HepG2 (cell line): ENCODE measurements around the gene ARHGEF7. TPM values are rescaled to one million over a fixed set of nuclear protein-coding genes. Genes with fewer than 3 reads are reported as not detected.

Experiments used
- ATAC-seq: fragments of 200-7000 bp; cut with Tn5 transposase; 3 replicates; pipeline ENCODE4 v1.9.1; 2020; ENCODE audit warnings: mild to moderate bottlenecking, moderate library complexity
- BruUV-seq: library from RNA; stranded (reverse); fragments of 400-500 nt; replicated peaks from 2 replicates; lab custom pipeline; 2021; lab: Mats Ljungman, UMichigan
- CTCF ChIA-PET: fragments of 300-600 bp; formaldehyde crosslinking; extraction: SDS; loops from one replicate; lab custom pipeline; 2021; ENCODE audit warnings: low total read pairs, inconsistent platforms, low intra/inter-chr PET ratio; lab: Yijun Ruan, JAX
- POLR2A ChIA-PET: fragments of 350-600 bp; sonication (Branson Sonifier 250); formaldehyde crosslinking; loops from one replicate; lab custom pipeline; 2020; ENCODE audit warnings: antibody characterized with exemption, inconsistent platforms; lab: Yijun Ruan, JAX
- DNase-seq: peaks from one replicate; pipeline ENCODE4 v3.0.0-alpha.2; 2015; ENCODE audit warnings: low spot score
- FAIRE-seq: peaks from 3 replicates; lab custom pipeline; 2011; peaks lifted over from hg19 to GRCh38; lab: Jason Lieb, UNC
- H2AFZ ChIP-seq: one replicate; pipeline ENCODE4 v1.6.1; 2011; ENCODE audit warnings: low read length, inconsistent platforms
- H3K27ac ChIP-seq: fragments of 300-600 bp; 3 replicates; pipeline ENCODE4 v1.8.0; 2011; ENCODE audit warnings: mixed run types, mild to moderate bottlenecking, mixed read lengths, low read length, inconsistent platforms; ENCODE audit not compliant: insufficient read depth; ENCODE audit errors: extremely low read length
- H3K27me3 ChIP-seq, 2 experiments: fragments of 200-600 bp in 1 of 2; 2 replicates in 1 of 2; 3 replicates in 1 of 2; pipeline versions ENCODE4 v1.6.0 to v1.8.0; 2011; ENCODE audit warnings: low read length in 2 of 2, mild to moderate bottlenecking in 2 of 2, moderate library complexity in 2 of 2, inconsistent platforms in 1 of 2; ENCODE audit not compliant: insufficient read depth in 2 of 2, control insufficient read depth in 1 of 2
- H3K36me3 ChIP-seq, 2 experiments: fragments of 200-600 bp in 1 of 2; replicated peaks in 1 of 2; 2 replicates in 1 of 2; 3 replicates in 1 of 2; pipeline versions ENCODE4 v1.5.1 to v1.8.0; 2011; ENCODE audit warnings: low read length in 2 of 2, inconsistent platforms in 1 of 2; ENCODE audit not compliant: insufficient read depth in 2 of 2, control insufficient read depth in 1 of 2
- H3K4me1 ChIP-seq: 2 replicates; pipeline ENCODE4 v1.5.1; 2012; ENCODE audit warnings: low read length, inconsistent platforms; ENCODE audit not compliant: insufficient read depth
- H3K4me2 ChIP-seq: 2 replicates; pipeline ENCODE4 v1.6.0; 2011; ENCODE audit warnings: low read depth, low read length, inconsistent platforms
- H3K4me3 ChIP-seq, 3 experiments: fragments of 200-600 bp in 1 of 3; sonication (generic), shearing (Covaris generic) in 1 of 3; replicated peaks in 1 of 3; 2 replicates each; pipeline ENCODE4 v1.5.1; 2011 to 2016; ENCODE audit warnings: low read length in 3 of 3, inconsistent platforms in 2 of 3, low read depth in 2 of 3, mild to moderate bottlenecking in 2 of 3, control low read depth in 1 of 3, mixed read lengths in 1 of 3; ENCODE audit not compliant: insufficient read depth in 1 of 3
- H3K79me2 ChIP-seq: one replicate; pipeline ENCODE4 v1.6.1; 2011; ENCODE audit warnings: low read length, inconsistent platforms; ENCODE audit not compliant: insufficient read depth
- H3K9ac ChIP-seq: 2 replicates; pipeline ENCODE4 v1.6.0; 2011; ENCODE audit warnings: mild to moderate bottlenecking, low read depth, low read length, inconsistent platforms; ENCODE audit not compliant: insufficient read depth
- H3K9me3 ChIP-seq: 2 replicates; pipeline ENCODE4 v1.5.1; 2012; ENCODE audit warnings: mild to moderate bottlenecking, low read length
- H4K20me1 ChIP-seq: 2 replicates; pipeline ENCODE4 v1.6.0; 2011; ENCODE audit warnings: inconsistent platforms, mild to moderate bottlenecking, low read length, moderate library complexity; ENCODE audit not compliant: insufficient read depth
- ATF6 ChIP-seq: sonication (generic); formaldehyde crosslinking; conservative IDR thresholded peaks from 2 replicates; pipeline ENCODE4 v1.4.0; 2020; ENCODE audit warnings: missing genetic modification reagents
- PAWR ChIP-seq: sonication (generic); formaldehyde crosslinking; IDR thresholded peaks from 2 replicates; pipeline ENCODE4 v1.4.0; 2020; ENCODE audit warnings: missing genetic modification reagents, mild to moderate bottlenecking, borderline replicate concordance
- PHF8 ChIP-seq: sonication (generic); formaldehyde crosslinking; IDR thresholded peaks from 2 replicates; pipeline ENCODE4 v1.5.0; 2020; ENCODE audit warnings: missing genetic modification reagents
- ZNF160 ChIP-seq: sonication (generic); formaldehyde crosslinking; IDR thresholded peaks from 2 replicates; pipeline ENCODE4 v1.8.0; 2022; ENCODE audit warnings: mild to moderate bottlenecking, inconsistent platforms, missing genetic modification reagents
- ZNF207 ChIP-seq: fragments of 450-650 bp; IDR thresholded peaks from 2 replicates; pipeline ENCODE4 v1.6.1; 2016; ENCODE audit warnings: antibody characterized with exemption, borderline replicate concordance
- WGBS: methylation state at CpG from one replicate; pipeline ENCODE4 v1.1.6; 2017; ENCODE audit warnings: low lambda C conversion rate; 5-methylcytosine and 5-hydroxymethylcytosine counted together
- in situ Hi-C: cut with HindIII; loops from 2 replicates; pipeline ENCODE4 v1.10.0; 2017; ENCODE audit warnings: low pct_unique_long_range_greater_than_20kb; ENCODE audit not compliant: extremely low pct_ligation_motif_present
- intact Hi-C: fragments of 100-400 bp; cut with micrococcal nuclease; formaldehyde crosslinking; loops from one replicate; pipeline ENCODE4 v1.10.0; 2022; ENCODE audit not compliant: unreplicated experiment
- polyA plus RNA-seq, 8 experiments: library from polyadenylated mRNA; depleted of rRNA in 3 of 8; stranded (reverse) in 7 of 8; unstranded in 1 of 8; fragments of >200 nt; fragmentation: Illumina TruSeq in 4 of 8; extraction: Trizol in 4 of 8; gene quantifications; 2 replicates each; pipeline versions ENCODE4 v1.2.1 to v1.2.3, GENCODE V29; 2011 to 2016; ENCODE audit warnings: low read depth in 4 of 8, missing spikeins in 1 of 8, mixed read lengths in 1 of 8; ENCODE audit not compliant: insufficient read depth in 1 of 8
- total RNA-seq, 5 experiments: library from RNA; depleted of rRNA; stranded (reverse); fragments of >200 nt; fragmentation: Illumina TruSeq; extraction: Trizol; gene quantifications; 2 replicates each; pipeline ENCODE4 v1.2.3, GENCODE V29; 2016; ENCODE audit warnings: low read depth in 1 of 5

Gene ARHGEF7
- total and polyA plus RNA-seq, 2 of the 13 experiments (the other 11 are each of a cell fraction or from before 2014, with no cell fraction given) = 15.7 to 22.3 TPM

- no TSS peak for BruUV-seq
- DNase-seq (no peak), FAIRE-seq (no peak), ATAC-seq (no peak)
- CTCF ChIA-PET = no interaction called here
- no peaks in the 10 kb centered on the region for H3K79me2 ChIP-seq
- no peak overlapping the region for H3K9ac ChIP-seq
- WGBS = 2% methylated on average over 3 of the region's 3 CpGs
- H3K36me3 ChIP-seq = no peaks in the 10 kb centered on the region
- H3K27ac ChIP-seq = no peak overlapping the region
- no peak overlapping the region for H2AFZ ChIP-seq
- H3K27me3 ChIP-seq = 0 out of 5 replicates have a peak, but pooled peaks cover 0 to 5% of the 10 kb centered on the region in 2 experiments
- no peak overlapping the region for H3K4me3 ChIP-seq
- TF ChIP-seq ZNF207 (no peak), ZNF160 (CRISPR knock-in tag) (0 out of 2 replicates have a peak, but pooled peaks have one; percentile 66), PAWR (no peak), PHF8 (no peak), ATF6 (CRISPR knock-in tag) (no peak)
- TF ChIP-seq, all 625 proteins: peak for 1
- Histone ChIP-seq H3K4me2 (no peak overlapping the region), H3K4me1 (peaks cover 7% of the 10 kb centered on the region; the same call in 1 of the 2 replicates), H3K9me3 (peaks cover 26% of the 10 kb centered on the region), H4K20me1 (no peaks in the 10 kb centered on the region)
- intact Hi-C loops (no loop called here), in situ Hi-C loops (no loop called here)
- POLR2A ChIA-PET = no interaction called here
These were observed 40.3 kb upstream of the ARHGEF7 start for GRCh38 chr13:111074826-111075225.
